ENCODE results near the gene NUP153. TPM values are rescaled to one million over a fixed set of nuclear protein-coding genes. Genes with fewer than 3 reads are reported as not detected.
A peak's percentile ranks its signal among the peaks of the same experiment; 100 is the strongest.

NUP153 gene
- total and polyA plus RNA-seq, 2 of the 8 experiments (the other 6 are each of a cell fraction or from before 2014, with no cell fraction given): 47.0 to 84.8 TPM

DNA sequence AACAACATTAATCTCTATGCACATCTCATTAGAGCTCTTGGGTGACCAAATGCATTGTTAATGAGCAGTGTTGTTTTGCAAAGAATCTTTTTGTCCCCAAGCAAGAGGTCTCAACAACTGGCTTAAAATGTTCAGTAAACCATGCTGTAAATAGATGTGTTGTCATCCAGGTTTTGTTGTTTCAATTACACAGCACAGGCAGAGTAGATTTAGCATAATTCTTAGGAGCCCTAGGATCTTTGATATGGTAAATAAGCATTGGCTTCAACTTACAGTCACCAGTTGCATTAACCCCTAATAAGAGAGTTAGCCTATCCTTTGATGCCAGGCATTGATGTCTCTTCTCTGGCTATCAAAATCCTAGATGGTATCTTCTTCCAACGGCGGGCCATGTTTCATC is 23.3 kb downstream of the NUP153 start:
- ChIA-PET CTCF (ENCODE audit: partially characterized antibody) (interaction anchor here (1.1 kb wide), 1 partner anchor 9 kb away, joined by 3 read pairs; no protein-coding TSS in a partner anchor), POLR2A (ENCODE audit: partially characterized antibody) (no interaction called here)
- Histone ChIP-seq H3K79me1 (ENCODE audit: low read depth, low read length) (0 out of 2 replicates have a peak, but pooled peaks cover 6% of the 10 kb centered on the region), H3K27me3 (replicated peaks in 1 of 4; ENCODE audit: control insufficient read depth in 3 of 4, extremely low read depth in 1 of 4, insufficient read depth in 3 of 4, low read length in 3 of 4) (no peaks in the 10 kb centered on the region), H4K91ac (replicated peaks; ENCODE audit: insufficient read length, low read length) (no peak overlapping the region), H3K9me3 (ENCODE audit: insufficient read depth in 2 of 2, low read depth in 1 of 2, low read length in 1 of 2) (no peaks in the 10 kb centered on the region), H3K4me3 (ENCODE audit: extremely low read depth in 1 of 4, insufficient read depth in 2 of 4, low read depth in 3 of 4, low read length in 4 of 4) (no peak overlapping the region), H2AFZ (ENCODE audit: low read length) (no peak overlapping the region), H3K23ac (ENCODE audit: insufficient read length) (no peak overlapping the region), H2AK5ac (ENCODE audit: low read depth, low read length) (no peak overlapping the region), H3K79me2 (ENCODE audit: control insufficient read depth in 1 of 2, insufficient read depth in 2 of 2, low read length in 2 of 2) (peaks cover 8 to 94% of the 10 kb centered on the region in 2 experiments), H4K8ac (ENCODE audit: extremely low read depth, insufficient read depth, low read length) (no peak overlapping the region), H2BK120ac (replicated peaks; ENCODE audit: low read depth, low read length) (no peak overlapping the region), H2BK20ac (ENCODE audit: low read length) (no peak overlapping the region), H2BK12ac (ENCODE audit: low read depth, low read length) (no peak overlapping the region), H3K9ac (replicated peaks in 1 of 4; ENCODE audit: extremely low read depth in 1 of 4, low read depth in 3 of 4, low read length in 3 of 4) (no peak overlapping the region), H3K14ac (ENCODE audit: insufficient read length) (no peak overlapping the region), H2BK5ac (ENCODE audit: low read depth, low read length) (no peak overlapping the region), H3K27ac (ENCODE audit: low read depth, low read length) (no peak overlapping the region), H4K5ac (ENCODE audit: insufficient read length, low read depth, low read length) (no peak overlapping the region), H3K36me3 (ENCODE audit: control insufficient read depth in 2 of 4, insufficient read depth in 4 of 4, low read length in 3 of 4) (peaks cover 4 to 35% (median 10%) of the 10 kb centered on the region in 4 experiments; a peak in 7 of 8 replicates), H3K4me1 (replicated peaks in 1 of 4; ENCODE audit: control insufficient read depth in 3 of 4, insufficient read depth in 4 of 4, low read length in 3 of 4) (peaks cover 0 to 12% (median 6%) of the 10 kb centered on the region in 4 experiments; a peak in 4 of 7 replicates), H2BK15ac (ENCODE audit: low read length) (no peak overlapping the region), H3K23me2 (ENCODE audit: low read depth, low read length) (no peaks in the 10 kb centered on the region), H3K56ac (replicated peaks; ENCODE audit: insufficient read length, low read depth, low read length) (no peak overlapping the region), H3K4ac (replicated peaks; ENCODE audit: insufficient read length, low read depth, low read length) (no peak overlapping the region), H3K18ac (ENCODE audit: extremely low read depth, low read length) (no peak overlapping the region), H4K20me1 (replicated peaks in 1 of 2; ENCODE audit: control insufficient read depth in 1 of 2, insufficient read depth in 2 of 2, low read length in 2 of 2) (peaks cover 5 to 16% of the 10 kb centered on the region in 2 experiments), H3K4me2 (ENCODE audit: insufficient read depth in 1 of 2, low read depth in 2 of 2, low read length in 2 of 2) (peak overlapping the region in 1 of 2 experiments; percentile 16; a peak in 1 of 4 replicates)
- no peak for DNase-seq (ENCODE audit: low read depth in 1 of 2, low spot score in 2 of 2)
- FAIRE-seq: no peak
- WGBS, 2 experiments (ENCODE audit: extremely low coverage in 1 of 2, insufficient coverage in 1 of 2, insufficient read length in 1 of 2, insufficient replicate concordance in 2 of 2, low coverage in 1 of 2, low lambda C conversion rate in 2 of 2, missing lambda C conversion rate in 1 of 2): 94% methylated on average over 2 of the region's 2 CpGs; no CpG with 5 or more reads in 1 of the 2 experiments
- TF ChIP-seq GTF2F1 (IDR thresholded peaks at IDR 0.05; ENCODE audit: borderline replicate concordance, low read depth, low read length) (no peak), SIRT6 (IDR thresholded peaks at IDR 0.05; ENCODE audit: low read length) (no peak), MAFK (IDR thresholded peaks at IDR 0.05; ENCODE audit: low read depth, low read length) (no peak), RBBP5 (IDR thresholded peaks at IDR 0.05; ENCODE audit: borderline replicate concordance, low read depth, low read length) (no peak), NANOG (IDR thresholded peaks at IDR 0.05; ENCODE audit: insufficient read depth, low read depth, low read length, poor library complexity, severe bottlenecking) (no peak), ASH2L (IDR thresholded peaks at IDR 0.05; ENCODE audit: low read length) (no peak), SRF (IDR thresholded peaks at IDR 0.05; ENCODE audit: low read depth, low read length) (no peak), EZH2 (IDR thresholded peaks at IDR 0.05; ENCODE audit: low read depth, low read length, severe bottlenecking) (no peak), SIX5 (IDR thresholded peaks at IDR 0.05; ENCODE audit: low read depth, low read length) (no peak), SP4 (IDR thresholded peaks at IDR 0.05; ENCODE audit: low read length) (no peak)
- TF ChIP-seq, protein P1, sequence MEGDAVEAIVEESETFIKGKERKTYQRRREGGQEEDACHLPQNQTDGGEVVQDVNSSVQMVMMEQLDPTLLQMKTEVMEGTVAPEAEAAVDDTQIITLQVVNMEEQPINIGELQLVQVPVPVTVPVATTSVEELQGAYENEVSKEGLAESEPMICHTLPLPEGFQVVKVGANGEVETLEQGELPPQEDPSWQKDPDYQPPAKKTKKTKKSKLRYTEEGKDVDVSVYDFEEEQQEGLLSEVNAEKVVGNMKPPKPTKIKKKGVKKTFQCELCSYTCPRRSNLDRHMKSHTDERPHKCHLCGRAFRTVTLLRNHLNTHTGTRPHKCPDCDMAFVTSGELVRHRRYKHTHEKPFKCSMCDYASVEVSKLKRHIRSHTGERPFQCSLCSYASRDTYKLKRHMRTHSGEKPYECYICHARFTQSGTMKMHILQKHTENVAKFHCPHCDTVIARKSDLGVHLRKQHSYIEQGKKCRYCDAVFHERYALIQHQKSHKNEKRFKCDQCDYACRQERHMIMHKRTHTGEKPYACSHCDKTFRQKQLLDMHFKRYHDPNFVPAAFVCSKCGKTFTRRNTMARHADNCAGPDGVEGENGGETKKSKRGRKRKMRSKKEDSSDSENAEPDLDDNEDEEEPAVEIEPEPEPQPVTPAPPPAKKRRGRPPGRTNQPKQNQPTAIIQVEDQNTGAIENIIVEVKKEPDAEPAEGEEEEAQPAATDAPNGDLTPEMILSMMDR (IDR thresholded peaks at IDR 0.05; ENCODE audit: control extremely low read depth in 1 of 3, insufficient read depth in 1 of 3, low read depth in 1 of 3, low read length in 3 of 3): no peak
